GM19324 (cell line): ENCODE results near the gene PJVK.

ENCODE experiments used
- ATAC-seq: cut with Tn5 transposase; IDR thresholded peaks from one replicate; pipeline ENCODE4 v1.9.1; 2021; ENCODE audit warnings: mild to moderate bottlenecking, moderate library complexity; ENCODE audit not compliant: unreplicated experiment, low FRiP score

The PJVK gene

DNA sequence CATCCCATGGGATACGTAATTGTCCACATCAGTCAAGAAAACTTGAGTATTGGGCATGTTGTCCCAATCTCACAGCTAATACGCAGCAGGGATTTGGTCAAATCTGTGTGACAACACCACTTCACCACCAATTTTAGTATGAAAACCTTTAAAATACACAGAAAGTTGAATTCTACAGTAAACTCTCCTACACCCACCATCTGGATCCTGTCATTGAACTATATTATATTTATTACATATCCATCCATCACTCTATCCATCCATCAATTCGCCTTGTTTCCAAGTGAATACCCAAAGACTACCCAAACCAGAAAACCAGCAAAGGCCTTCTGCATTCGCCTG is 28.1 kb downstream of the PJVK start:
- ATAC-seq = no peak

DNA sequence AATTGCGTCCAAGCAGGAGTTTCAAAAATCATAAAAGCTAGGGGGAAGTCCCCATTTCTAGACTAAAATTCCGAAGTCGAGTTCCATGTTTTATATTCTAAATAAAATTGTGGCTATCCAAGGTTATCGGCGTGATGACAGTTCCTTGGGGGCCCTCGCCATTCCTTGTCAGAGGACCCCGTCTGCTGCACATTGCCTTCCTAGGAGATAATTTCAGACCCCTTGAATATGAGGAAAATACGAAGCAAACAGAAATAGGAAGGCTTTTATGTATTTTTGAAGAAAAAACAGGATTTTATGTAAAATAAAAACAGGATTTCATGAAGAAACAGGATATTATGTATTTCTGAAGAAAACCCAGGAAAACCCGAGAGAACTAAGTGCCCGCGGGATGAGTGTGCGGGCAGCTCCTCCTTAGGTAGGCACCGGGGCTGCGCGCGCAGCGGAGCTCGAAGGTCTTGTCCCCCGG is 28.6 kb downstream of the PJVK start:
- no peak for ATAC-seq

DNA sequence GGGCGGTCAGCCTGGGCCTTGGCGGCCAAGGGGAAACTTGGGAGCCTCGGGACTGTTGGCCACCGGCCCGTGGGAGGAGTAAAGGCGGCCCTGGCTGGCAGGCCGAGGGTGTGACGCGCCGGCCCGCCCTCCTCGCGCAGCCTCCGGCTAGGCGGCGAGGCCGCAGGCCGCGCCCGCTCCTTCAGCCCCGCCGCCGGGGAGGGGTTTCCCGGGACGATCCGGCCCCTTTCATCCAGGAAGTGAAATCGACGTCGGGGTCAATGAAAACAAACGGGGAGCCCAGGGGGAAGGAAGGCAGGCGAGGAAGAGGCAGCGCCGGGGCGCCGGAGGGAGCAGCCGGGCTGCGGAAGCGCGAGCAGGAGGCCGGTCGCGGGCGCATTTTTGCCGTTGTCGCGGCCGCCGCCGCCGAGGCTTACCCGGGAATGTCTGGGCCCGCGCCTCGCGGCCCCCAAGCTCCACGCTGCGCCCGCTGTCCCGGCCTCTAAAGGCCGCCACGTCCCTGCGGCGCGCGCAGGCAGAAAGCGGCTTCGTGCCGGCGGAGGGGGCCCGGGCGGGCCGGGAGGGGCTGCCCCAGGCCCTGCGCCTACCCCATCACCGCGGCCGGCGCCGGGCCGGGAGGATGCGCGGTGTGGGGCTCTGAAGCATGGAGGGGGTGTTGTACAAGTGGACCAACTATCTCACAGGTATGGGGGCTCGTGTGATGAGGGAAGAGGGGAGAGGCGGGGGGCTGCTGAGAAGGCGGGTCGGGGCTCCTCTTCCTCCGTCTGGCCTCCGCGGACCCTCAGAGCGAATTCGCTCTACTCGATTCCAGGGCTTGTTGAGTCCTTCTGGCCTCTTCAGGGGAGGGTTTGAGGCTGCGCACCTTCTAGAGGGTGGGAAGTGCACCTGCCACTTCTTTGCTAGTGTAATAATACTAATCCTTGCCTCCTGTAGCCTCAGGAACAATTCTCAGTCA is 29.3 kb downstream of the PJVK start, which contains the start of gene PLEKHA3:
Gene PLEKHA3 (plus strand): TSS at position 231 of the 955 bp plus-strand sequence. CDS start 413 bp downstream, at position 644.
- peak; percentile 89 for ATAC-seq

DNA sequence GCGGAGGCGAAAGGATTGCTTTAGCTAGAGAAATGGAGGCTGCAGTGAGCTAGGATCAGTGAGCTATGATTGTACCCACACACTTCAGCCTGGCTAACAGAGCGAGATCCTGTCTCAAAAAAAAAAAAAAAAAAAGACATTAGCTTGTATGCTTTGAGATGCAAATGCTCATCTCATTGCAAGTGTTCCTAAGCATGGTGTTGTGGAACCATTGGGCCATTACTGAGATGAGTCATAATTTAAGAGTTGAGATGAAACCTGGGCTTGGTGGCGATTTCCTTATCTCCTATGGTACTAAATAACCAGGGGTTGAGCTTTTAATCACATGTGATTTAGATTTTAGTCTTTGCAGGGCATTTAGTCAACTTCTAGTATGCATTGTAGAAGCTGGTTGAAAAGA is 31.3 kb downstream of the PJVK start:
- ATAC-seq = no peak

DNA sequence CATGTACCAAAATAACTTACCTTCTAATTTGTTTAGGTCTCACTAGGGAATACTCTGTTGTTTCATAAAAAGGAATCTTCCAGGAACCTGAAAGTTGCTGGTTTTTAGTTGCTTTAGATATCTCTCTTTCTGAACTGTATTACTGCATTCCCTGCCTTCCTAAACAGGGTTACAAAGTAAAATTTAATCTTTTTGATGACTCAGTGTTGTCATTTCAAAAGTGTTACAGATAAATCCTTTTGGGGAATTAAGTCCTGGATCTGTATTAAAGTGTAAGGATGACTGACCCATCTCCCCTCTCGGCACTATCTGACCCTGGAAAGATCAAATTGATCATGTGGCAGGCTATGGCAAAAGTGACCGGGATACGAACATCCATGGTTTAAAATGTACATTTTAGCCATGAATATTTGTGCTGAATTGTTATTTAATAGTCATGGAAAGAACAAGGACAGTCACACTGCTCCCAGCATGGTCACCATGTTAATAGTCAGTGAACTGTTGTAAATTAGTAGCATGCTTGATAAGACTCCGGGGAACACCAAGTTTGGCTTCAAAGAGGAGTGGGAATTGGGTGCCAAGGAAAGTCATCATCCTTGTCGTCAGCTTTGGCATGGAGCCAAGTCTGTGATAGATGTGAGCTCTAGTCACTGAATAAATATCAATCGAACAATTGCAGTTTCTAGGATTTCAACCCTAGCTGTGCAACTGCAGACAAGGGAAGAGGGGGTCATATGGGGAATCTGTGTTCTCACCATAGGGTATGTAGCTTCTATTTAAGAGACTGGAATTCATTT is 33.3 kb downstream of the PJVK start:
- ATAC-seq = no peak

DNA sequence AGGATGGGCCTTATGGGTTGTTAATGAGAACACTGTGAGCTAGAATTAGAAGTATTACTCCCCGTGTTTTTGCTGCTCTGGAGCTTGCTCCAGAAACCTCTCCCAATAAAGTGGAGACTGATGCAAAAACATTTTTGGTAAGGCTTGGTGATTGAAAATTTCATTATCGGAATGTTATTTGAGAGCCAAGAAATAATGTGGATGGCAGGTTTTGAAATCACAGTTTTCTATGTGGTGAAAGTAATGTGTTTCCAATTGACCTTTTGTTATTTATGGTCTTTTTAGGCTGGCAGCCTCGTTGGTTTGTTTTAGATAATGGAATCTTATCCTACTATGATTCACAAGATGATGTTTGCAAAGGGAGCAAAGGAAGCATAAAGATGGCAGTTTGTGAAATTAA is 34.2 kb downstream of the PJVK start:
- no peak for ATAC-seq

DNA sequence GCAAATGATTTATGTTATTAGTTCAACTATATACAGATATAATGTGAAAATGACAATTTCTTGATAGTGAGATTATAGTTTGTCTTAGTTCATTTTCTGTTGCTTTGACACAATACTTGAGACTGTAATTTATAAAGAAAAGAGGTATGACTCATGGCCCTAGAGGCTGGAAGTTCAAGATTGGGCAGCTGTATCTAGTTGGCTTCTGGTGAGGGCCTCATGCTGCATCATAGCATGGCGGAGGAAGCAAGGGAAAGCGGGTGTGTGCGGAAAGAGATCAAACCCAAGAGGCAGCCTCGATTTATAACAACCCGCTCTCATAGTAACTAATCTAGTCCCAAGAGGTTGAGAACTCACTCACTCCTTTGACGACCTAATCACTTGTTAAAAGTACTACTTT is 40.4 kb downstream of the PJVK start:
- no peak for ATAC-seq

DNA sequence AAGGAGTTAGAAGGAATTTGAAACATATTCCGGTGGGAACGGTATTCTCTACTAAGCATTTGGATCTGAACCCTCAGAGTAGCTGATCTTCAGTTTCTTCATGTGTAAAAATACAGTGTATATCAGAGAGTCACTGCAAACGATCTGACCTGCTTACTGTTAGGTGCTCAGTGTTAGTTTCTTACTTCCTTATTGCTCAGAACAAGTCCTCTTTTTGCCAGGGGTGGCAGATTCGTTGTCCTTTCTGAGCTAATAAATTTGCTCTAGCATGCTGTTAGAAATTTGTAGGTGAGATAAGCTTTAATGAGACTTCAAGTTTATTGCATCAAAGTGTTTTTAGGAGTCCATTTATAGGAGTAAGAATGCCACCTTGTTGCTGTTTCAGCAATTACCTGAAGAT is 44.9 kb downstream of the PJVK start:
- ATAC-seq = no peak

DNA sequence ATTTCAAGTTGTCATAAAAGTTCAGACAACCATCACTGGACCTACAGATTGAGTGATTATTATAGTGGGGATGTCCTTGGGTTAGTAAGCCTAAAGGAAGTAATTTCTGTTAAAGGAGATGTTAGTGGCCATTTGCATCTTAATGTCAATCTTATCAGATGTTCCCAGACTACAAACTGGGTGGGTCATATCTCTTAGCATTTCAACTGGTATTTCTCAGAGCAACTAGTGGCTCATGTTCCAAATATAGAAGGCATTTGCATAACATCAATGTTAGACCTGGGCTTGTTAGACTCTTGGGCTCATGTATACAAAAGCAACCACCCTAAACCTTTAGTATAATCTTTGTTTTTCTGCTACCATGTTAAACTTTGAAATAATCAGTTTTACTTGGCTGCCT is 47.0 kb downstream of the PJVK start:
- no peak for ATAC-seq

DNA sequence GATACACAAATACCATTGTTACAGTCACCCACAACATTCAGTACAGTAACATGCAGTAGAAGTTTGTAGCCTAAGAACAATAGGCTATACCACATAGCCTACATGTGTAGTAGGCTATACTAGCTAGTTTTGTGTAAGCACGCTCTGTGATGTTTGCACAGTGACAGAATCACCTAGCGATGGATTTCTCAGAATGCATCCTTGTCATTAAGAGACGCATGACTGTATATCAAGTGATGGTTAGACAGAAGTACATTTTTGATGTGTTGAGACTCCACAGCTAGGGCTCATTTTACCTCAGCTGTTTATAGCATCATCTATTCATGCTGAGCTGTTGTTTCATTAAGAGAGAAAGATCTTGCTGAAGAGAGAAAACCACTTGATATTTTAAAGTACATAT is 48.5 kb downstream of the PJVK start:
- no peak for ATAC-seq

DNA sequence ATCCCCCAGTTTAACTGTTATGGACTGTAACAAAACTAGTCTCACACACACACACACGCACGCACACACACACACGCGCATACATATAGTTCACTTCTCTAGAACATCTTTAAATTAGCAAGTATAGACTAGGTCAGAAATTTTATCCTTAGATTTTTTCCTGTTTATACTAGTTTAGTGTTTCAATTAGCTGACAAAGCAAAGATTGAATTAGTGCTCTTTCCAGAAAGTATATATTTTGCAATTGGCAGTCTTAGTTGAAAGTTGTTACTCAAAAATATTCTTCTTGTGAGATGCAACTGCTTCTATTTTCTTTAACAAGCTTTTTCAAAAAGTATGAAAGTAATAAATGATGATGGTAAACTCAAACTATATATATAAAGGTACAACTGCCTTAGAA is 51.6 kb downstream of the PJVK start:
- ATAC-seq = no peak

DNA sequence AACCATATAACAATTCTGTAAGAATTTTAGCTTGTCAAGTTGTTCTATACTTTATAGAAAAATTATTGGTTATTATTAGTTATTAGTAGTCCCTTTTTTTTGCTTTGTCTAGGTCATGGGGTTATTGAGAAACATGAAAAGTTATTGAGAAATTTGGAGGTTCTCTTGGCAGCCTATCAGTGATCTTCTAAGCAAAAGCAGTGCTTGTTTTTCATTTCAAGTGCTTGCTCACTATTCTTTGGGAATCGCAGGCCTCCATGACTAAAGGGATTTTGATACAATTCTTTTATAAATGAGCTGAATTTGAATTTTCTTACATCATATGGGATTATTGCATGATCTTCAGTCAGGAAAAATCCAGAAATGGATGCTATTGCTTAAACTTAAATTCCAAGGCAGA is 54.9 kb downstream of the PJVK start:
- ATAC-seq = no peak

DNA sequence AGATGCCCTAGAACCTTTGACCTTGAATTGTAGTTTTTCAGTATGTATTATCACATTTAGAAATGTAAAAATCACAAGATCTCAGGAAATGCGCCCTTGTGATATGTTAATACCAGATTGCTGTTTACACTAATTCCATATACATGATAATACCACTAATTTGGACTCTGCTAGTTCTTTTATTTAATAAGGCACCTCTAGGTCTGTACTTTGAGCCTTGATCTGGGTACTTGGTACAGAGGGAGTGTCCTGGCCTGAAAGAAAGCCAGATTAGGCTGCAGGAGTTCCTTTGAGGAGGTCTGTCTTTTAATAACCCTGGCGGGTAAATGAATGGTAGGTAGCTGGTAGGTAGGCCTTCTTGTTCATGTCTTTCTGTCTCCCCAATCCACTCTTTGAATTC is 55.3 kb downstream of the PJVK start:
- no peak for ATAC-seq

DNA sequence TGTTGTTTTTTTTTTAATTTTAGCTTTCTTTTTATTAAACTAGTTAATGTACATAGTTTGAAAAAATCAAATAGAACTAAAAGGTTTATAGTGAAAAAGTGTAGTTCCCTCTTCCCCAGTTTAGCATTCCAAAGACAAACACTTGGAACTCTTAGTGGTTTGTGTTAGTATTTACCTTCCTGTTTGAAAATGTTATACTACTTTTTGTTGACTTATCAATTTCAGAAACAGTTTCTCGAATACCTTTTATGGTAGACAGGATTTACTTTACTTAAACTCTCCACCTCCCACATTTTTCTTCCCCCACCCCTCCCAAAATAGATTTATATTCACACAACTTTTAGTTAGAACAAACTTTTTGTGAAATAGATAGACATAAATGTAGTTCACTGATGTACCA is 55.8 kb downstream of the PJVK start:
- no peak for ATAC-seq

DNA sequence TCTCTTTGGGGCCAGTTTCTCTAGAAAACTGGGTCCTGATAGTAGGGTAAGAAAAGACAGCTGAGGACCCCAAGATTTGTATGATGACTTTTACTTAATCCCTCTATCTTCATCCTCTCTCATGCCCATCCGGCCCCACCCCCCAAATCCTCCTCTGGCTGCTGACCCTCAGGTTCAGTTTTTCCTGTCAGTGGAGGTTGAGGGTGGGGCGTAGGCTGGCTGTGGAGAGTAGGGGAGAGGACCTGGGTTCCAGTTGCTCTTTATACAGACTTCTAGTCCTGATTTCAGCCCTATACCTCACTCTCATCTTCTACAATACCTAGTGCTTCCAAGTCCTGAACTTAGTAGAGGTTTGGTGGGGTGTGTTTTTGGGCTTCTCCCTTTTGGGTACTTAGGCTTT is 57.5 kb downstream of the PJVK start:
- ATAC-seq = no peak

DNA sequence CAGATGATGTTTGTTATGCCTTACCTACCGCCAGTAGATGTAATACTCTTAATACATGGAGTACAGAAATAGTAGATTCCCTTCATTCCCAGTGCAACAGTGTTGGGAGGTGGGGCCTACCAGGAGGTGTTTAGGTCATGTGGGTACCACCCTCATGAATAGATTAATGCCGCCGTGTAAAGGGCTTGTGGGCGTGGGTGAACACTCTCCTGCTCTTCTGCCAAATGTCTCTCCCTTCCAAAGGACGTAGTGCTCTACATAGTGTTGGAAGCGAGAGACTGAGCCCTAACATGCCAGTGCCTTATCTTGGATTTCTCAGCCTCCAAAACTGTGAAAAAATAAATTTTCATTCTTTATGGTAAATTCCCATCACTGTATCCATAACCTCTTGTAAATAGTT is 59.2 kb downstream of the PJVK start:
- no peak for ATAC-seq
